OCI-LY1 (cell line): ENCODE data around the gene TMEM33.

ENCODE experiments used
- CTCF ChIP-seq: fragments of 200-600 bp; sonication (generic), shearing (Covaris generic); IDR thresholded peaks from 2 replicates; pipeline ENCODE4 v1.5.1; 2017; ENCODE audit warnings: mild to moderate bottlenecking, antibody characterized with exemption, low read length, moderate library complexity, mixed read lengths
- EZH2 ChIP-seq: fragments of 200-600 bp; sonication (generic), shearing (Covaris generic); IDR thresholded peaks from 2 replicates; pipeline ENCODE4 v1.8.0; 2017; ENCODE audit warnings: borderline replicate concordance, mixed run types, mild to moderate bottlenecking, antibody characterized with exemption, low read length, moderate library complexity, mixed read lengths

- TF ChIP-seq CTCF (no peak), EZH2 (no peak)
Observed at GRCh38 chr4:41989994-41990364, 54.8 kb downstream of the TMEM33 start.
